ENCODE results near the gene FAM219B.

DNA sequence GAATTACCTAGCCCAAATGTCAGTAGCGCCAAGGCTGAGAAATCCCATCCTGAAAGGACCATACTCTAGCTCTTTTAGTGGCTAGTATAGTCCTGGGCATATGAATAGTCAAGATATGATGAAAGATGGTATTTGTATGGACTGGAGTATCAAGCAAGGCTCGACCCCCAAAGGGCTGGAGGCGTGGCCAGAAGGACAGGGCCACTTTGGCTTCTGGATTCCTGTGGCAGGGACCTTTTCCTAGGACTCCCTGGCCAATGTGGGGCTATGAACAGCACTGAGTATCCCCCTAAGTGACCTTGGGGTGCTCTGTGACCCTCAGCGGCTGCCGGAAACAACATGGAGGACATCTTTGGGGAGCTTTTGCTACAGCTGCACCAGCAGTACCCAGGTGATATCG lies 10.8 kb downstream of the FAM219B start:
- TF ChIP-seq, protein P1, sequence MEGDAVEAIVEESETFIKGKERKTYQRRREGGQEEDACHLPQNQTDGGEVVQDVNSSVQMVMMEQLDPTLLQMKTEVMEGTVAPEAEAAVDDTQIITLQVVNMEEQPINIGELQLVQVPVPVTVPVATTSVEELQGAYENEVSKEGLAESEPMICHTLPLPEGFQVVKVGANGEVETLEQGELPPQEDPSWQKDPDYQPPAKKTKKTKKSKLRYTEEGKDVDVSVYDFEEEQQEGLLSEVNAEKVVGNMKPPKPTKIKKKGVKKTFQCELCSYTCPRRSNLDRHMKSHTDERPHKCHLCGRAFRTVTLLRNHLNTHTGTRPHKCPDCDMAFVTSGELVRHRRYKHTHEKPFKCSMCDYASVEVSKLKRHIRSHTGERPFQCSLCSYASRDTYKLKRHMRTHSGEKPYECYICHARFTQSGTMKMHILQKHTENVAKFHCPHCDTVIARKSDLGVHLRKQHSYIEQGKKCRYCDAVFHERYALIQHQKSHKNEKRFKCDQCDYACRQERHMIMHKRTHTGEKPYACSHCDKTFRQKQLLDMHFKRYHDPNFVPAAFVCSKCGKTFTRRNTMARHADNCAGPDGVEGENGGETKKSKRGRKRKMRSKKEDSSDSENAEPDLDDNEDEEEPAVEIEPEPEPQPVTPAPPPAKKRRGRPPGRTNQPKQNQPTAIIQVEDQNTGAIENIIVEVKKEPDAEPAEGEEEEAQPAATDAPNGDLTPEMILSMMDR (IDR thresholded peaks at IDR 0.05; ENCODE audit: low read depth, low read length): no peak
- no peak for TF ChIP-seq POLR2A (IDR thresholded peaks at IDR 0.05; ENCODE audit: extremely low read depth, insufficient read length)
- TF ChIP-seq, protein P2, sequence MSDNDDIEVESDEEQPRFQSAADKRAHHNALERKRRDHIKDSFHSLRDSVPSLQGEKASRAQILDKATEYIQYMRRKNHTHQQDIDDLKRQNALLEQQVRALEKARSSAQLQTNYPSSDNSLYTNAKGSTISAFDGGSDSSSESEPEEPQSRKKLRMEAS (IDR thresholded peaks at IDR 0.05; ENCODE audit: low read depth, low read length): no peak
- TF ChIP-seq MYC (IDR thresholded peaks at IDR 0.05; ENCODE audit: low read depth, low read length): no peak
